ENCODE results near the gene CROCC.

- TF ChIP-seq EZH2 (IDR thresholded peaks at IDR 0.05; ENCODE audit: low read length) = no peak
- peak in 2 of 3 experiments; percentile 4 to 41 for TF ChIP-seq CTCF (optimal IDR thresholded peaks at IDR 0.05 in 1 of 3, IDR thresholded peaks at IDR 0.05 in 1 of 3, conservative IDR thresholded peaks at IDR 0.05 in 1 of 3; ENCODE audit: extremely low read depth in 1 of 3, insufficient read depth in 2 of 3, low read length in 3 of 3)
These were observed 7.7 kb upstream of the CROCC start for GRCh38 chr1:16913833-16914662.
